SKM-1 treated with dmso at 0.1 percent for 144 hours (cell line): ENCODE data around the gene FADD.

Experiments
- DNase-seq: peaks from one replicate; lab custom pipeline; 2025; ENCODE audit not compliant: unreplicated experiment; lab: John Stamatoyannopoulos, UW

Gene FADD, protein sequence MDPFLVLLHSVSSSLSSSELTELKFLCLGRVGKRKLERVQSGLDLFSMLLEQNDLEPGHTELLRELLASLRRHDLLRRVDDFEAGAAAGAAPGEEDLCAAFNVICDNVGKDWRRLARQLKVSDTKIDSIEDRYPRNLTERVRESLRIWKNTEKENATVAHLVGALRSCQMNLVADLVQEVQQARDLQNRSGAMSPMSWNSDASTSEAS

DNA sequence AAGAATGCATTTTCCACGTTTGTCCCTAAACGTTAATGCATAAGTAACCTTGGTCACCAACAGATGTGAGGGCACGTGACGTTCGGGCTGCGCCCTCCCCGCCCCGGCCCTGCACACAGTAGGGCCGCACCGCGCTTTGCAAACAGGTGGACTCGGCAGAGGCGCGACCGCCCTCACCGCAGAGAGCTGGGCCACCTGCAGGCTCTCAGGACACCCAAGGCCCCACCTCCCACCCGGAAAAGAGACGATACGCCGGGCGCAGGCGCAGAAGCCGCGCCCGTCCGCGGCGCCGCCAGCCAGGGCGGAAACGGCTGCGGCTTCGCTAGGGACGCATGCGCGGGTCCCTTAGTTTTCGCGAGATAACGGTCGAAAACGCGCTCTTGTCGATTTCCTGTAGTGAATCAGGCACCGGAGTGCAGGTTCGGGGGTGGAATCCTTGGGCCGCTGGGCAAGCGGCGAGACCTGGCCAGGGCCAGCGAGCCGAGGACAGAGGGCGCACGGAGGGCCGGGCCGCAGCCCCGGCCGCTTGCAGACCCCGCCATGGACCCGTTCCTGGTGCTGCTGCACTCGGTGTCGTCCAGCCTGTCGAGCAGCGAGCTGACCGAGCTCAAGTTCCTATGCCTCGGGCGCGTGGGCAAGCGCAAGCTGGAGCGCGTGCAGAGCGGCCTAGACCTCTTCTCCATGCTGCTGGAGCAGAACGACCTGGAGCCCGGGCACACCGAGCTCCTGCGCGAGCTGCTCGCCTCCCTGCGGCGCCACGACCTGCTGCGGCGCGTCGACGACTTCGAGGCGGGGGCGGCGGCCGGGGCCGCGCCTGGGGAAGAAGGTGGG is at the start of gene FADD:
Gene FADD (plus strand): TSS at position 377 of the 831 bp plus-strand sequence. CDS start 164 bp downstream, at position 541.
- DNase-seq = peak; percentile 90

DNA sequence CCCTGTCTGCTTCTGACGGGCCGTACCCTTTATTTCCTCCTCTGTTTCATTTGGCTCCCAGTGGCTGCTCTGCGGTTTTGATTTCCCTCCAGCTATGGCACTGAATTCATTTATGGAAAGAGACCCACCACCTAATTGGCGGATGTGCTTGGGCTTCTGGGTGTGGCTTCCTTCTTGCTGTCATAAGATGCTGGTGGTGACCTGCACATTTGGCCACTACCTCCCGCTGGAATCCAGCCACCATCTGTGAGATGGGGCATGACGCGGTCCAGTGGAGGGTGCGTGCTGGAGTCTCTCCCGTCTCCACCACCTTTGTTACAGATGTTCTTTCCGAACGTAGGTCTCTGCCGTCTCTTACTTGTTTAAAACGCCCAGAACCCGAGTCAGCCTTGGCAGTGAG is 47.7 kb upstream of the FADD start:
- no peak for DNase-seq

DNA sequence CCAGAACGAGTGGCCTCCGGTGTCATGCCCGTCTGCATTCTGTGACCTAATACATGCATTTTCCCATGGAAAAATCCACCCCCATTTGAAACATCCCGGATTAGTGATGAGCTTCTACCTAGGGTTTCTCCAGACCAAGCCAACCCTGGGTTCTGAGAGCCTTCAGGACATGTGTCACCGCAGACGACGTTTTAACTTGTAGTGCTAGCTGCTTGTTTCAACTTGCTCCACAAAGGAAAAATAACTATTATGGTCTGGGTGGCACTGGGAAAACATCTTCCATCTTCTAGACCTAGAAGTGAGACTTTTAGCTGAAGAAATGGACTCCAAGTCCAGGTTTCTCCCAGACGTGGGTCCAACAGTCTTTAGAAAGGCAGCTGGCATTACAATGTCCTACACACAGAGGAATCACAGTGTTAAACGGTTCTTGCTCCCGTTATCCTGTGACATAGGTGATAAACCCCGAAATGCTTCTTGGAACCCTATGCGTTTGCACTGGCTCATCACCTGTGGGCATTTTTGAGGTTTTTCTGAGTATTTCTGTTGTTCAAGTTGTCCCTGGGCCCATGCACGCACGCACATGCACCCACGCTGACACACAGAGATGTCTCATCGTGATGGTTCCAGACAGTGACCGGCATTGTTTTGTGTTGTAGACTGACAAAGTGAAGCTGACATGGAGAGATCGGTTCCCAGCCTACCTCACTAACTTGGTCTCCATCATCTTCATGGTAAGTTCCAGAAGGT is 46.6 kb upstream of the FADD start:
- no peak for DNase-seq

DNA sequence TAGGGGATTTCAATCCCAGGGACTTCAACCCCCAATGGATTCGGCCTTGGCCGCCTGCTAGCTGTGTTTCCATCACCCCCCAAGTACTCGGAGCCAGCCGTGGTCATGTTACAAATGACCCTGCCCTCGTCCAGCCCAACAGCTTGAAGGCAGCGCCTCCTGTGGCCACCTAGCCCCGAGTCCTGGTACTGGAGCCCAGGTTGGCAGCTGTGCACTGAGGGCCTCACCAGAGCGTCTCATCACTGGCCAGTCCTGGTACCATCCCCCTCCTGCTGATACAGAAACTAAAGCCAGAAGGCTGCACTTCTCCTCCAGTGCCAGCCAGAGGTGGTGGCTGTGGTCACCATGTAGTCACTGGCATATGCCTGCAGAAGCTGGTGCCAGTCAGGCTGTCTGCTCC is 44.9 kb upstream of the FADD start:
- DNase-seq = no peak

DNA sequence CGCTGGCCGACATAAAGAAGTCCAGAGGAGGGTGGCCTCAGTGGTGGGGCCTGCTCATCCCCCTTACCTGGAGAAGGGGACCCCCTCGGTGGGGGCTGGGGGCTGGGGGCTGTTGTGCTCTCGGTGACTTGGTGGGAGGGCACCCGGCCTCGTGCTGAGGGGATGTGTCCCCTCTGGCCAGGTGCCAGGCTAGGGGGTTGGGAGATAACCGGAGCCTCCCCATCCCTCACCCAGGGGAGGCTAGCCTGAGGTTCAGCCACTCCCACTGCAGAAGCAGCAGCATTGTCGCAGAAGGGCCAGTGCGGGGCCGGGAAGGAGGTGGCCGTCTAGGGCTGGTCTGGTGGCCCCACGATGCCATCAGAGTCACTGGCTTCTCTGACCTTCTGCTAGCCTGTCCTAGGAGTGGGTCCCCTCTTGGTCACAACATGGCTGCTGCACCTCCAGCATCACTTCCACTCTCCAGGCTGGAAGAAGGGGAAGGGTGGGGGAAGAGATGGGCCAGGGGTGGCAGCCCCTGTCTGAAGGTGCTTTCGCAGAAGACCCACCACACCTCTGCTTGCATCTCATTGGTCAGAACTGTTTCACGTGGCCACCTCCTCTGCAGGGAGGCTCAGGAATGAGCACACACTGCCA is 44.2 kb upstream of the FADD start:
- no peak for DNase-seq

DNA sequence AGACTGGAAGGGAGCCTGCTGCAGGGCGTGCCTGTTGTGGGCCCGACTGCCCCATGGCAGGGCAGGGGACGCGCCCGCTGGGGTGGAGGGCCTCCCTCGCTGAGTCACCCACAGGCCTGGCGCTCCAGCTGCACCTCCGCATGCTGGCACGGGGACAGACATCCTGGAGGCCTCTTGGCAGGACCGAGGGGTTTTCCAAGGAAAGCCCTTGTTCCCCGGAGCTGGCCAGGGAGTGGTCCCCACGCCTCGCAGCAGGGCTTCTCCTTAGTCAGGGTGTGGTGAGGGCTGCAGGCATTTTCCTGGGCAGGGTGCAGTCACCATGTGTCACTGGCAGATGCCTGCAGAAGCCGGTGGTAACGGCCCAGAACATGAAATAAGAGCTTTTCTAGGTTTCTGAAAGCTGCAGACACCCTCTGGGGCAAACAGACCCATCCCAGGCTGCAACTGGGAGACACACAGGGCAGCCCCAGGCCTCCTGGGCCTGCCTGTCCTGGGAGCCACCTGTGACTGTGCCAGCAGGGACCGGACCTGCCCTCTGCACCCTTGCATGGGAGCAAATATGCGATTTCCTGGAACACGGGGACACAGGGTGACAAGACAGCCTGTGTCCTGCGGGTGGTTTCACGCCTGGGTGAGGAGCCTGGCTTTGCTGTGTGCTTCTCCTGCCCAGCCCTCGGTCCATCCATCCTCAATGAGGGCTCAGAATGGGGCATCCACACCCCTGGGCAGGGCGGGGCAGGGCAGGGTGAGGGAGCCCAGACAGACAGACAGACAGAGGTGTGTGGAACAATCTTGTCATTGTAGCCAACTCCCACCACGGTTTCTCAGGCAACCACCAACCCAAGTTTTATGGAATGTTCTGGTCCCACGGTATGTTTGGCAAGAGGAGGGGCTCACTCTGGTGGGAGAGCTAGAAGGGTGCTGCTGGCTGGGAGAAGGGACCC is 43.2 kb upstream of the FADD start:
- DNase-seq = no peak

DNA sequence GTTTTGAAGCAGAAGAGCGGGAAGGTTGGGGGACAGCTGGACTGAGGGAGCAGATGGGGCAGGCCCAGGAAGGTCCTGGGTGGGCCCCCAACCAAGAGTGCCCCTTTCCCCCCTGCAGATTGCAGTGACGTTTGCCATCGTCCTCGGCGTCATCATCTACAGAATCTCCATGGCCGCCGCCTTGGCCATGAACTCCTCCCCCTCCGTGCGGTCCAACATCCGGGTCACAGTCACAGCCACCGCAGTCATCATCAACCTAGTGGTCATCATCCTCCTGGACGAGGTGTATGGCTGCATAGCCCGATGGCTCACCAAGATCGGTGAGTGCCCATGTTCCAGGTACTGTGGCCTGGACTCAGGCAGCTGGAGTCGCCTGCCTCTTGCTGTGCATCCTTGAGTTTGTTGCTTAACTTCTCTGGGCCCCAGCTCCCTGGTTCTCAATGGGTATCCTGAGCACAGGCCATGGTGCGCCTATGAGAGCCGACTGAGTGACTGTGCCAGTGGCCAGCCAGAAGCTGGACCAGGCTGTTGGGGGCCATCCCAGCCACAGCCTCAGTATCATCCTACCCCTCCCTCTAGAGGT is 42.0 kb upstream of the FADD start:
- DNase-seq = no peak

DNA sequence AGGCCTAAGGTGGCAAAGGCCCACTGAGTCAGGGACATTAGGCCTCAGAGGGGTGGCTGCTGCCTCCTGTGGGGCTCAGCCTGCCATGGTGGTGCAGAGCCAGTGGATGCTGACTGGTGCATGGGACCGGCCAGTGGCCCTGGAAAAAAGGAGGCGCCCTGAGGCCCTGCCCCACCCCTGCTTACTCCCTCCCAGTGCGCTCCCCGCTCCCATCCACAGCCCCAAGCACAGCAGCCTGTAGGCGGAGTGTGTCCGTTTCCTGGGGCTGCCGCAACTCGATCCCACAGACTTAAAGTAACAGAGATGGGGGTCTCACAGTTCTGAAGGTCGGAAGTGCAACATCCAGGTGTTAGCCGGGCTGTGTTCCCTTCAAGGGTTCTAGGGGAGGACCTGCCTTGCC is 38.4 kb upstream of the FADD start:
- DNase-seq = no peak

DNA sequence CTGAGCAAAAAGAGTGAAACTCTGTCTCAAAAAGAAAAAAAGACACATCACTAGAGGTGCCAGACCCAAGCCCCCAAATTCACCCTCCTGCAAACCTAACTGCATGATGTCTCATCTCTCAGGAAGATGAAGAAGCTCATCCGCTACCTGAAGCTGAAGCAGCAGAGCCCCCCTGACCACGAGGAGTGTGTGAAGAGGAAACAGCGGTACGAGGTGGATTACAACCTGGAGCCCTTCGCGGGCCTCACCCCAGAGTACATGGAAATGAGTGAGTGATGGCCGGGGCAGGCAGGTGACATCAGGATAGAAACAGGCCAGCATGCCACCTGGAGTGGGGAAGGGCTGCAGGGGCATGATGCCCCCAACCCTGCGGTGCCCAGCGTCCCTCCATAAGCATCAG is 36.0 kb upstream of the FADD start:
- DNase-seq = no peak

DNA sequence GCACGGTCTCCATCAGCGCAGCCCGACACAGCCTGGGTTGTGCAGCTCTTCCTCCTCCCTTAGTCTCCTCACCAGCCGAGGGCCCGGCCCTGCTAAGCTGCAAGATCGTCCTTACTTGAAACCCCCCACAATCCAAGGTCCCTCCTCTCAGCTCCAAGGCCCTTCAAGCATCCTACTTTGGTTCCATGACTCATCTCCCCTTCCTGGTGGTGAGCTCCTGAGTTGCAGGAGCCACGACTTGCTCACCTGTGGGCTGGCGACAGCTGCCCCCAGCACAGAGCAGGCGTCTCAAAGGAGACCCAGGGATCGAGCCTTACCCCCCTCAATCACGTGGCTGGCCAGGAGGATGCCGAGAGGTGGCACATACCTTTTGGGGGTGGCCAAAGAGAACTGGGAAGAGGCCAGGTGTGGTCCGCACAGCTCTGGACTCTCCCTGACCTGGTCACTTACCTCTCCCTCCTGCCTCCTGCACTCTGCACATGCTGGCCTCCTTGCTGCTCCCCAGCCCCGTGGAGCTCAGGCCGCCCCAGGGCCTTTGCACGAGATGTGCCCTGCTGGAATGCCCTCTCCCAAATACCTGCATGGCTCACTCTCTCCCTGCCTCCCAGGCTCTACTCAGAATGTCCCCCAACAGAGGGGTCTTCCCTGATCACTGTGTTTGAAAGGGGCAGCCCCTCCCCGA is 35.2 kb upstream of the FADD start:
- DNase-seq = no peak

DNA sequence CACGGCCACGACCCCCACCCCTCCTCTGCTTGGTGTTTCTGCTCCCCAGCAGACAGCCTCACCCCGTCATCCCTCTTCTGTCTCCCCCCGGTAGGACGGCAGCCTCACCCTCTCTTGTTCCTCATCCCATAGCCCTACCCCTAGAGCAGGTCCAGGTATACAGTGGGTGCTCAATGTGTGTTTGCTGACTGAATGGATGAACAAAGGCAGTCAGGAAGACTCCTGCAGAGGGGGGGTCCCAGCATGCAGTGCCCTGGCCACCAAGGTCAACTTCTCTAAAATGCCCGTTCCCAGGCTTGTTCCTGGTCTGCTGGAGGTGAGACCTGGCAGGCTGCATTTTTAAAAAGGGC is 34.7 kb upstream of the FADD start:
- no peak for DNase-seq

DNA sequence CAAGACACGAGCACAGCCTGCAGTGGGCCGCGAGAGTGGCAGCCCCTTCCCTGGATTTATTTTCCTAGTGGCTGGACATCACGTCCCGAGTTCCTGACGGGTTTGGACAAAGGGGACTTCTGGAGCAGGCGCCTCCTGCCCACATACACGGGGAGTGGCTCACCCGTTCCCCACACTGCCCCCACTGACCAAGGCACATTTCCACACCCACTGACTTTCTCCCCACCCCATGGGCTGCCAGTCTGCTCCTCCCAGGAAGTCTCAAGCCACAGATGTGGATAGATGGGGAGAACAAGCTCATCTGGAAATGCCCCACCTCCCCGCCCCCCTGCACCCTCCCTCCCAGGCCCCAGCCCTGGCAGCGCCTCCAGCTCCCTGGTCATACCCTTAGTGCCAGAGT is 34.0 kb upstream of the FADD start:
- no peak for DNase-seq

DNA sequence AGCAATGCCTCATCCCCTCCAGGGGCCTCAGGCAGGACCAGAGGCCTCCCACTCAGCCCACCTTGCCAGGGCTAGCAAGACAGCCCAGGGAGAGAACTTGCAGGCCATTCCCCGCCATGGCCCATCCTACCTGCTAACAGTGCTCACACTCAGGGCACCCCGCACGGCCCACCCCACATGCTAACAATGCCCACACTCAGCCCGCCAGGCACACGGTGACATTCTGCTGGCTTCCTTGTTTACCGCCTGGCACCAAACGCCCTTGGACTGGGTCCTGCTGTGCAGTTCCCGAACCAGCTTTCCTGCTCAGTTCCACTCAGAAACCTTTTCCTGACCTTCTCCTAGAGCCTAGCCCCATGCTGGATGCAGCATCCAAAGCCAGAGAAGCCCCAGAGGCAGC is 33.5 kb upstream of the FADD start:
- DNase-seq = no peak

DNA sequence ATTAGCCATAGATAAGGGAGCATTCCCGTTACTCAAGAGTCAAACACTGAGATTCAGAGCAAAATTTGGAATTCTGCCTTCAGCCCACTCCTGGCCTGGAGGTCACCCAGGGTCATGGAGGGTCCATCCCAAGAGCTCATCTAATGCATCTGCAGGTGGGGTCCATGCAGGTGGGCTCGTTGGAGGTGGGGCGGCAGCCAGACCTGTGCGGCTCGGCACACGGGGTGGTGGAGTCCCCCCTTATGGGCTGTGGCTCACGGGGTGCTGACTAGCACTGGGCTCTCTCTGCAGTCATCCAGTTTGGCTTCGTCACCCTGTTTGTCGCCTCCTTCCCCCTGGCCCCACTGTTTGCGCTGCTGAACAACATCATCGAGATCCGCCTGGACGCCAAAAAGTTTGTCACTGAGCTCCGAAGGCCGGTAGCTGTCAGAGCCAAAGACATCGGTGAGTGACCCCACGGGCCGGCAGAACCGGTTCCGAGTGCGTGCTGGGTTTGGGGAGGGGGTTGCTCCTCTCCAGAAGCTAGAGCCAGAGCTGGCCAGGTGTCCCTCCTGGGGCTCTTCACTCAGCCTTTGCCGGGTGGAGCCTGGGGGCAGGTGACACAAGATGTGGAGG is 32.4 kb upstream of the FADD start:
- no peak for DNase-seq

DNA sequence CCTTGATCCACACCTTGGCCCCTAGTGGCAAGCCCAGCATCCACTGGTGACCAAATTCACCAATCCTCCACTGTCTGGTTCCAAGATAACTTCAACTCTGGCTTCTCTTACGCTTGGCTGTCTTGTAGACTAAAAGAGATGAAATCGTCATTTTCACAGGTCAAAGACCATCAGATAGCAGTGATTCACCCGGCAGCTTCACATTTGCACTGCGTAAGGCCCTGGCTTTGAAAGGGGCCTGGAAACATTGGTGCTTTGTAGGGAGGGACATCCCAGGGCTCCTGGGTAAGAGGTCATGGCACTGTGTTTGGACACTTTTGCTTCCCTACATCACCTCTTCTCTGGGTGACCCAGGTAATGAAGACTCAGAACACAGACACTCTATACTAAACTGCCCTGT is 30.1 kb upstream of the FADD start:
- DNase-seq = no peak

DNA sequence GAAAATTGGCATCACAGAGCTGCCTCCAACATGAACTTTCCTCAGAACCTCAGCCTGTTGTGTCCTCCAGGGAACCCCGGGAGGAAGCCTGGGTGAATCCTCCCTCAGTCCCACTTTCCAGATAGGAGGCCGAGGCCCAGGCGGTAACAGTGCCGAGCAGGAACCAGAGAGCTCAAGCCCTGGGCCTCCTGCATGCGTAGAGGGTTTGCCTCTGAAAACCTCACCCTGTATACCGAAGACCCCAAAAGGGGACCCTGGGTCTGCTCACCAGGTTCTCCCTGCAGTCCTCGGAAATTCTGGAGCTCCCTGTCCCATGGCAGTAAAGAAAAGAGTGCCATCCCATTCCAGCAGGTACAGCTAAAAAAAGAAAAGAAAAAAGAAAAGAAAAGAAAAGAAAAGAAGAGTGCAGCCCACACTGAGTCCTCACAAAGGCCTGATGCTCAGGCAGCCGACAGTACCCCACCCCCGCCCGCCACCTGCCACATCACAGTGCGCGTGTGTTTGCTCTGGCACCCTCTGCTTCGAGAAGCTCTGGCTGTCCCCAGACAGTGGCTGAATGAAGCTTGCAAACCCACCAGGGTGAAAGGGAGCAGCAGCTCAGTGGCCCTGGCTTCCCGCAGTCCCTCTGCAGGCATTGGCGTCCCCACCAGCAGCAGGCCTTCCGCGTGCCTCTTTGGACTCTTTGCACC is 28.4 kb upstream of the FADD start:
- no peak for DNase-seq

DNA sequence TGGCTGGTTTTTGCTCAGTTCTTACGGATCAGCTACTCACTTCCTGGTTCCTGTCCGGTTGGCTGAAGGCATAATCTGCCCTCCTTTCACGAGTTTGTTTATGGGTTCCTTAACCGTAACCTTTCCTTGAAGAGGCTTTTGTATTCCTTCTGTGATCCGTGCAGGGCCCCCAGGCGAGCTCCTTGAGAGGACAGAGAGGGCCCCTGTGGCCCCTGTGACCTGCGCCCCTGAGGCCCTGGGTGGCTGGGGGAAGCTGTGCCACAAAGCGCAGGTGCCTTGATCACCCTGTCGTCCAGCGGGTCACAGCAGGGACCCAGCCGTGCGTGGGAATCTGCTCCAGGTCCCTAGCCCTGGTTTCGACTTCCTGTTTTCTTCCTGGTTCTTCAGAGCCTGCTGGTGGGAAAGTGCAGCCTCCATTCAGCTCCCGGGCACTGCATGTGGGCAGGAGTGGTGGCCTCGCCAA is 27.8 kb upstream of the FADD start:
- no peak for DNase-seq

DNA sequence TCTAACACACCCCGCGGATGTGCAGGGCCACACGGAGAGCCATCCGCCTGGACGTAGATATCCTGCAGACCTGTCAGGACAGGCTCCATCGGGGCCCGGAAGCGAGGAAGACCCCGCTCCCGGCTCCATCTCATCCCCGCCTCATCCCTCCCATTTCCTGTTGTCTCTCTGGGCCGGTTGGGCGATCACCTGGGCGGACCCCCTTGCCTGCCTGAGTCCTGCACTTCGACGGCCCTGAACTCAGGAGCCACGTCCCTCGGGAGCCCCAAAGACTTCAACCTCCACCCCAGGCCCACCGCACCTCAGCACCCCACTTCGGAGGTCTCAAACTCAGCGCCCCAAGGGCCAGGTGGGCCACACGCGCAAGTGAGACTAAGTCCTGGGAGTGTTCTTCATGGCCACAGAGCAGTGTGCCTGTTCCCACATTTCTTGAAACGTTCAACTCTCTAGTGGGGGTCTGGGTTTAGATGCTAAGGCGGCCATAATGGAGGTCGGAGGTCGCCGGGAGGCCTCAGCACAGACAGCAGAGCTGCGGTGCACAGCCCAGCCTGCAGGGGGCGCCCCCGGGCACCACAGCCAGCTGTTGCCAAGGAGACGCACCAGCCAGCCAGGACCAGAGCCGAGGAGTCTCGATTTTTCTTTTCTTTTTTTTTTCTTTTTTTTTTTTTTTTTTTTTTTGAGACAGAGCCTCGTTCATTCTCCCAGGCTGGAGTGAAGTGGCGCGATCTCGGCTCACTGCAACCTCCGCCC is 26.0 kb upstream of the FADD start:
- peak; percentile 33 for DNase-seq
